ENCODE results near the gene ANKRD23.
"Not testable (repeated sequence)": the region's sequence is repeated elsewhere in the genome, so short reads cannot be mapped to it uniquely, and the experiment has no call there.

ANKRD23 gene

DNA sequence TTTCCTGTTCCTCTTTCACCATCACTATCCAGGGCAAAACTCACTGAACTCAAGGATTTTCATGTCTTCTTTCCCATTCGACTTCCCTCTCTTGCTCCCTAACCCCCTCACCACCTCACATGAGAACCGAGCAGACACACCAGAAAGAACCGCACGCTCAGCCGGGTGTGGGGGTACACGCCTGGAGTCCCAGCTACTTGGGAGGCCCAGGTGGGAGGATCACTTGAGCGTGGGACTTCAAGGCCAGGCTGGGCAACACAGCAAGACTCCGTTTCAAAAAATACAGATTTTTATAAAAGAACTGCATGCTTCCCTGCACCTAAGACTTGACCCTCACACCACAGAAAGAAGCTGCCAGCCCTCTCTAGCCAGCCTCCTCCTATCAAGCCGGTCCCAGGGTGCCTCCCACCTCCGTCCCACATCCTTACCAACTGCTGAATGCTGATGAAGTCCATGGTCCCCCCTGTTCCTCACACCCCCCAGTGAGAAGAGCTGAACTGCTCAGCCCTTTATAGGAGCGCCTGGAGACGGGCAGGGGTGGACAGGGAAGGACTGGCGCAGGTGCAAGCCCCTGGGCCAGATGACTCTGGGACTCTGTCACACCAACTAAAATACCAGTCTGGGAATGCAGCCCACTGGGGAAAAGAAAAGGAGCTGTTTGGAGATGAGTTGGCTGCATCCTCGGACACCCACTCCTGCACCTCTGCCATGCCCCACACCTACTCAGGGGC, at the start of gene ANKRD23:
ANKRD23 (minus strand) TSS at position 484 of the 731 bp plus-strand sequence; CDS start at position 455, 29 bp downstream.
- H3K36me3 ChIP-seq (replicated peaks): peaks cover 26% of the 10 kb centered on the region
- H3K27me3 ChIP-seq (ENCODE audit: low read depth): no peaks in the 10 kb centered on the region
- no peaks in the 10 kb centered on the region for H3K9me3 ChIP-seq
- DNase-seq (ENCODE audit: low spot score in 2 of 2): no peak
- H3K4me3 ChIP-seq: no peak within 1 kb of the TSS
- in situ Hi-C loops (cut with MboI; ENCODE audit: low sequenced_read_pairs): no loop called here
- H3K4me1 ChIP-seq: no peaks in the 10 kb centered on the region

DNA sequence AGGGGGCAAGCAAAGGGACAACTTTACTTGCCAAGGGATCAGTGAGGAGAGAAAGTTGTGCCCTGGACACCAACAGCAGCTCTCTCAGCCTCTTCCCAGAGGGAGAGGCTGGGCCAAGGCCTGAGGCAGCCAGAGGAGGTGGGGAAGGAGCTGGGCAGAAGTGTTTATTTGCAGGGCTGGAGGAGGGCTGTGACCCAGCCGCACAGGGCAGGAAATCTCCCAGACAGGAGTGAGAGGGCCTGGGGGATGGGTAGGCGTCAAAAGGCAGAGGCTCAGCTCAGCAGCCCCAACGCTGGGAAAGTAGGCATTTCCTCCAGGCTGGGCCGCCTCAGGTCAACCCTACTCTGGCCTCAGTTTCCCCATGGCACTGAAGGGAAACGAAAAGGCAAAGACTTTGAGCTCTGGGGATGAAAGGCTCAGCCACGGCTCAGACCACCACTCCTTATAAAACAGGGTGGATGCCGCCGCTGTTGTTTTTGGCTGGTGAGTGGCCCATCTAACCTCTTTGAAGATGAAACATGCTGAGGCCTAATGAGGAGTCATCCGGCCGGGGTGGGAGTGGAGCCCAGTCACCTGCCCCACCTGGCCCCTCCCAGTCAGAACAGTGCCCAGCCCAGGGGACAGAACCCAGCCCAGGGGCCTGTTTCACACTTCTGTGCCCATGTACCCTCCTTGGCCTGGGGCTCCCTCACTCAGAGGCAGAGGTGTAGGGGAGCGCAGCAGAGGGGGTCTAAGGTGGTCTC, 47.9 kb upstream of the ANKRD23 start:
- no peak for DNase-seq (ENCODE audit: low spot score in 2 of 2)
- Histone ChIP-seq H3K27me3 (ENCODE audit: low read depth) (no peaks in the 10 kb centered on the region), H3K9me3 (no peaks in the 10 kb centered on the region), H3K36me3 (replicated peaks) (no peaks in the 10 kb centered on the region), H3K4me1 (no peaks in the 10 kb centered on the region), H3K4me3 (no peak overlapping the region)
- in situ Hi-C loops (cut with MboI; ENCODE audit: low sequenced_read_pairs): no loop called here

DNA sequence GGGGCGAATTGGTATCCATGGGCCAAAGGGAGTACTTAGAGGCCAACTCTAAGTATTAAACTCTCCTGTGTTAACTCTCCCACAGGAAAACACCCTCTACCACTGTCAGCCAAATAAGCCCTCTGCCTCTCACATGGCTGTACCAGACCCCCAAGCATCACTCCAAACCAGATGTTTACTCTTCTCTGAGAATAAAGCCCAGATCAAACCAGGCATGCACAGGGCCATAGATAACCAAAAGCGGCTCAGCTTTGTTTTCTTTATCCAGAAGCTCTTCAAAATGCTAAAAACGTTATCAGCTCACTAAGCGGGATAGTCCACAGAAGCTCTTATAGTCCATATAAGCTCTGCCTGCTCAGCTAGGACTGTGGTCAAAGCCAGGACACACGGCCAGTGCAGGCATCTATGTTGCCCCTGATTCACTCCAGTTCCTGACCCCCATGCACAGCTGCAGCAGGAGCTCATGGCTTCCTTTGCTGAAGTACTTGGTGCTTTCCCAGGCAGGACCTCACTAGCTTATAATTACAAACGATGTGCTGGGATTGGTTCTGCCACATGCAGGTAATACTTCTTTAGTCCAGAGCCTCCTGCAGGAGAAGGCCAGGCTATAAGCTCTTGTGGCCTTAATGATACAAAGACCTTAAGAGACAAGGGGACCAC, 47.0 kb upstream of the ANKRD23 start:
- no peaks in the 10 kb centered on the region for H3K9me3 ChIP-seq
- in situ Hi-C loops (cut with MboI; ENCODE audit: low sequenced_read_pairs): no loop called here
- H3K4me3 ChIP-seq: no peak overlapping the region
- no peaks in the 10 kb centered on the region for H3K36me3 ChIP-seq (replicated peaks)
- H3K27me3 ChIP-seq (ENCODE audit: low read depth): no peaks in the 10 kb centered on the region
- no peak for DNase-seq (ENCODE audit: low spot score in 2 of 2)
- no peaks in the 10 kb centered on the region for H3K4me1 ChIP-seq

DNA sequence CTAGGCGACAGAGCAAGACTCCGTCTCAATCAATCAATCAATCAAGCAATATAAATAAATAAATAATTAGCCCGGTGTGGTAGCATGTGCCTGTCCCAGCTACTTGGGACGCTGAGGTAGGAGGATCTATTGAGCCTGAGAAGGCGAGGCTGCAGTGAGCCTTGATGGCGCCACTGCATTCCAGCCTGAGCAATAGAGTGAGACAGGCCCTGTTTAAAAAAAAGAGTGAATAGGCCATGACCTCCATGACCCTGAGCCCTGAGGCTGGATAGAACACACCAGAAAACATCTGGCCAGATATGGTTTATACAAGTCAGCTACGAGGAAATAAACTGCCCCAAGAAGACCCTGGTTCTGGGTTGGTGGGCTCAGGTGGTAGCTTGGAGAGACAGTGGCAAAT, 46.4 kb upstream of the ANKRD23 start:
- Histone ChIP-seq H3K4me1 (no peaks in the 10 kb centered on the region), H3K9me3 (no peaks in the 10 kb centered on the region), H3K4me3 (no peak overlapping the region), H3K36me3 (replicated peaks) (no peaks in the 10 kb centered on the region), H3K27me3 (ENCODE audit: low read depth) (no peaks in the 10 kb centered on the region)
- in situ Hi-C loops (cut with MboI; ENCODE audit: low sequenced_read_pairs): no loop called here
- DNase-seq (ENCODE audit: low spot score in 2 of 2): no peak

DNA sequence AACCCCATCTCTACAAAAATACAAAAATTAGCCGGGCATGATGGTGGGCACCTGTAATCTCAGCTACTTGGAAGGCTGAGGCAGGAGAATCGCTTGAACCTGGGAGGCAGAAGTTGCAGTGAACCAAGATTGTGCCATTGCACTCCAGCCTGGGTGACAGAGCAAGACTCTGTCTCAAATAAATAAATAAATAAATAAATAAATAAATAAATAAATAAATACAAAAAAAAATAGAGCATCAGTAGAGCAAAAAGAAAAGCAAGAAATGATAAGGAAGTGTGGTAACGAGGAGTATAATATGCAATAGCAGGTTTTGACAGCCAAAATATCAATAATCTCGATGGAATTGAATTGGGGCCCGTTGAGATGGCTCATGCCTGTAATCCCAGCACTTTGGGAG, 45.7 kb upstream of the ANKRD23 start:
- H3K36me3 ChIP-seq (replicated peaks); H3K9me3 ChIP-seq; H3K4me3 ChIP-seq; H3K4me1 ChIP-seq; H3K27me3 ChIP-seq (ENCODE audit: low read depth); in situ Hi-C loops (cut with MboI; ENCODE audit: low sequenced_read_pairs); DNase-seq (ENCODE audit: low spot score in 2 of 2): not testable (repeated sequence)

DNA sequence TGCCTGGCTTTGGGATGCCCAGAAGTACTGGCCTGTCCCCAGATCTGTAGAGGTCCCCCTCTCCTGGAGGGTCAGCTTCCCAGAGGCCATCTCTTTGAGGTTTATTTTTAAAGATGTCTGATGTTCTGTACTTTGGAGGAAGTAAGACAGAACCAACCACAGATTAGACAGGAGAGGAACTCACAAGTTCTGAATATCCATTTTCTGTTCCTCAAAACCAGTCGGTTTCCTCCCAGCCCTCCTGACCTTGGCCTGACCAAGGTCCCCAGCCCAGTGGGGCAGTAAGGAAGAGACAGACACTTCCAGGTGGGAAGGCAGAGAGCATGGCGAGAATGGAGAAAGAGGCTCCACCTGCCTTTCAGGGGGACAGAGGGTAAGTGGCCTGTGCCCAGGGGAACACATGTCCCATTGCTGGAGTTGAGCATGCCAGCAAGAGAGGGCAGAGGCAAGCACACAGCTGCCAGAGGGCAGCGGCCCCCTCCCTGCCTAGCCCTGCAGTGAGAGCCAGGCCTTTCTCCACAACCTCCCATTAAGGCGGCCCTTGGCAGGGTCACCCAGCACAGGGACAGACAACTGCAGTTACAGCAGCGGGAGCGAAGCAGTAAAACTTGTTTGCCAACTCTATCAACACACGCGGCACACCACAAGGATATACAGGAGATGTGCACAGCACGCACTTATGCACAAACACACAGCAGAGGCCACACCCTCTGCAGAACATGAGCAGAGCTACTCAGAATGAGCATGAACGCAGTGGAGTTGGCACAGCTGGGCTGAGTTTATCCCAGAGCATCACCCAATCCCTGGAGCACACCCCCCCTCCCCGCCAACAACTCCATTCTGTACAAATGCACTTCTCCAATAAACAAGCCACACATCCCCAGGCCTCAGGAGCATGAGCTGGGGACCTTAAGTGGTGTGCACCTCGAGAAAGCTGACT, 44.5 kb upstream of the ANKRD23 start:
- Histone ChIP-seq H3K4me3 (no peak overlapping the region), H3K4me1 (no peaks in the 10 kb centered on the region), H3K36me3 (replicated peaks) (no peaks in the 10 kb centered on the region), H3K27me3 (ENCODE audit: low read depth) (no peaks in the 10 kb centered on the region), H3K9me3 (no peaks in the 10 kb centered on the region)
- in situ Hi-C loops (cut with MboI; ENCODE audit: low sequenced_read_pairs): no loop called here
- DNase-seq (ENCODE audit: low spot score in 2 of 2): no peak

DNA sequence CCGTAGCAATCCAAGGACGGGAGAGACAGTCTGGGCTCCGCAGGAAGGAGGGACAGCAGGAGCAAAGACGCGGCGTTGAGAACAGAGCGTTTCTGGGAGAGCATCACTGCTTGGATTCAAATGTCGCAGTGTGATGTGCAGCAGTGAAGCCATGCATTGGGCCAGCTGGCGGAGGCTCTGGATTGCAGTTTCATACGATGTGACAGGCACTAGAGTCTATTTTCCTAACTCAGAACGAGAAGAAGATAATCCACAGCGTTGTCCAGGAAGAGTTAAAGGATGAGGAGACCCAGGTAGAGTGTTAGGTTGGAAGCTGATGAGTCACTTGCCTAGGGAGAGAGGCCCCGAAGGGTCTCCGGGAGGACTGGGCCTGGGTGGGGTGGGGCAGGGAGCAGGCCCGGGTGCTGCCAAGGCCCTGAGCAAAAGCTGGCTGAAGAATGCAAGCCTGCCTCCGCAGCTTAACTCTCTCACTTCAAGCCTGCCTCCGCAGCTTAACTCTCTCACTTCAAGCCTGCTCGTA, 43.7 kb upstream of the ANKRD23 start:
- no peaks in the 10 kb centered on the region for H3K36me3 ChIP-seq (replicated peaks)
- DNase-seq (ENCODE audit: low spot score in 2 of 2): no peak
- in situ Hi-C loops (cut with MboI; ENCODE audit: low sequenced_read_pairs): no loop called here
- H3K27me3 ChIP-seq (ENCODE audit: low read depth): no peaks in the 10 kb centered on the region
- no peak overlapping the region for H3K4me3 ChIP-seq
- no peaks in the 10 kb centered on the region for H3K4me1 ChIP-seq
- H3K9me3 ChIP-seq: no peaks in the 10 kb centered on the region

DNA sequence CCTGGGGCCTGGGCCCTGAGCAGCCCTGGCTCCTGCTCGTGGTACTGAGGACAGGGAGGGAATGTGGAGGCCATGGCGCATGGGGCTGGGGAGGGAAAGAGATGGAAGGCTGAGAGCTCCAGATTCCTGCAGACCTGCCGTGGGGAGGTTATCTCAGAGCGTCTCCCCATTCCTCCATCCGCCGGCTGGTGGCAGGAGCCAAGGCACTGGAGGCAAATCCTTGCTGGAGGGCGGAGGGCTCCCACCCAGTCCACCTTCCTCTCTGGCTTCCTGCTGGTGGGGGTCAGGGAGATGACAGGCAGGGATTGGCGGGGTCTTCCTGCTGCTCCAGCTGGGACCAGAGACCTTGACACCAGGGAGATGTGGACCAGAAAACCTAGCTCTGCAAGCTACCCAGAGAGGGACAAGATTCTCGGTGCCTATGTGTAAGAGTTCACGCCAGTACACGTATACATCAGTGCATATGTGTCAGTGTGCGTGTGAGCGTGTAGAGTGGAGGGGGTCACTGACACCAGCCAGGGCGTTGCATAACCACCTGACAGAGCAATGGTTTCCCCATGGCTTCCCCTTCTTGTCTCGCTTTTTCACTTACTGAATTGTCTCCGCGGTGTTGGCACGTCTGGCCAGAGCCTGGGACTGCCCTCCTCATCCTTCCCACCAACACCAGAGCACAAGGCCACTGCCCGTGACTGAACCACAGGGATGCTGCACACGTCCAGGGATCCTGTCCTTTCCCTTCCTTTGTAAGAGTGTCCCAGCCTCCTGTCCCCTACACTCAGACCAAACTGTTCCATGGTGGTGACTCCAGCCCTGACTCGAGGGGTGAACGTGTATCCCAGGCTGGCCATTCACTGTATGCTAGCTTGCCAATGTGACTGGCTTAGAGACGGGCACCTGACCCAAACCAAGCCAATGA, 41.9 kb upstream of the ANKRD23 start:
- Histone ChIP-seq H3K4me3 (no peak overlapping the region), H3K9me3 (no peaks in the 10 kb centered on the region), H3K27me3 (ENCODE audit: low read depth) (no peaks in the 10 kb centered on the region), H3K36me3 (replicated peaks) (no peaks in the 10 kb centered on the region), H3K4me1 (peaks cover 17% of the 10 kb centered on the region)
- no peak for DNase-seq (ENCODE audit: low spot score in 2 of 2)
- in situ Hi-C loops (cut with MboI; ENCODE audit: low sequenced_read_pairs): no loop called here

DNA sequence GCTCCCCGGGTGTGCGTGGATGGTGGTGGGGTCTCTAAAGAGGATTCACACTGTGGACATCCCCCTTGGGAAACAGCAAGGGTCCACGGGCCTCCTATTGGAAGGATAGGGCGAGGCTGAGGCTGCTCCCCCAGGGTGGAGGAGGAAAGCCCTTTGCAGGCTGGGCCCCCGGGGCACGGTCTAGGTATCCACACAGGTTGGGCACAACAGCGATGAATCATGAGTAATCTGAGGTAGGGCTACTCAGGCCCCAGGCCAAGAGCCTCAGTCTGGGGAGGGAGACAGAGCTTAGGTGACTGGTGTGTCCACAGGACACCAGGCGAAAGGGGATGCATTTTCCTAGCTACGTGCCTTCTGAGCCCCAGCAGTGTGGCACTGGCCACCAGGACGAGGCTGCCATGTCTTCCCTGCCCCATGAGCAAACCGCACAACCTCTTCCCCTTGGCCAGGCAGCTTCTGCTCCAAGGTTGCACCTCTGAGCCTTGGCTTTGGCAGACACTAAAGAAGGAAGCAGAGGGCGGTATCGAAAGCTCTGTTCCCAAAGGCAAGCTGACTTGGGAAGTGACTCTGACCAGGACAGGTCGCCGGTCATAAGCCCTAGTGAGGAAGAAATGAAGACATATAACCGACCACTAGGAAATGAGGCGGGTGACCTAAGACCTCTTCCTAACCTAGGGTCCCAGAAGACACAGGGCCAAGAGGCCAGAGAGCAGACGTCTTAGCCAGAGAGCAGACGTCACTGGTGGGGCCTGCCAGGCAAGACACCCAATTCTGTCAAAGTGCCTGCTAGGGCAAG, 40.7 kb upstream of the ANKRD23 start:
- Histone ChIP-seq H3K36me3 (replicated peaks) (no peaks in the 10 kb centered on the region), H3K4me3 (no peak overlapping the region), H3K4me1 (peaks cover 17% of the 10 kb centered on the region), H3K9me3 (no peaks in the 10 kb centered on the region), H3K27me3 (ENCODE audit: low read depth) (no peaks in the 10 kb centered on the region)
- DNase-seq (ENCODE audit: low spot score in 2 of 2): no peak
- in situ Hi-C loops (cut with MboI; ENCODE audit: low sequenced_read_pairs): no loop called here

DNA sequence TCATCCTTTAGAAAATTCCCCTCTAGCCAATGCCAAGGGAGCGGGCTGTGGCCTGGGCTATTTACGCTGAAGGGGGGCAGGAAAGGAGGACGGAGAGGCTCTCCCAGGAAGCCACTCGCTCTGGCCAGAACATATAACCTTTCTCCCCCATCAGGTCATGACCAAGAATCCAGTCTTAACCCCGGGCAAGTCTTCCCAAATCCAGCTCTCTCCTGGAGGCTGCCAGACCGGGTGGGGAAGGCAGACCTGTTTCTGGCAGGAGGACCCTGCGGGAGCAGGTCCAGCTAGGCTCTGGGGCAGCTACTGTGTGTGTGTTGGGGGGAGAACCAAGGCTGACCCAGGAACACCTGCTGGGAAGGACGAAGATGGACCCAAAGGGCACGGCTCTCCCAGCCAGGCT, 39.5 kb upstream of the ANKRD23 start:
- no peaks in the 10 kb centered on the region for H3K27me3 ChIP-seq (ENCODE audit: low read depth)
- no peak for DNase-seq (ENCODE audit: low spot score in 2 of 2)
- in situ Hi-C loops (cut with MboI; ENCODE audit: low sequenced_read_pairs): no loop called here
- no peaks in the 10 kb centered on the region for H3K36me3 ChIP-seq (replicated peaks)
- H3K4me1 ChIP-seq: peaks cover 17% of the 10 kb centered on the region
- H3K4me3 ChIP-seq: no peak overlapping the region
- H3K9me3 ChIP-seq: no peaks in the 10 kb centered on the region

DNA sequence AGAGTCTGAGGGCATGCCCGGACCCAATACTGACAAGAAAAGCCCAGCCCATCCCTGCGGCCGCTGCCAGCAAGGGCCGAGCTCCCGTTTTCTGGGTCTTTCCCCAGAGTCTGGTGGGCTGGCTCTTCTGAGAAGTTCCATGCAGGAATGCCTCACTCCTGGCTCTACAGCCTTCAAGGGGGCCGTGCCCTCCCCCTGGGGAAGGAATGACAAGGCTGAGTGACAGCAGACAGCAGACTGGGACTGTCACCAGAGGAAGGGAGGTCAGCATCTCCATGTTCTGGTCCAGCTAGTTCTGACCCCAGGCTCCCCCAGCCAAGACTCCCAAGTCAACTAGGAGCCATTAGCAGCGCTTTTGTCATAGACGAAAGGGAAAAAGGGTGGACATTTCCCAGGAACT, 39.1 kb upstream of the ANKRD23 start:
- H3K36me3 ChIP-seq (replicated peaks): no peaks in the 10 kb centered on the region
- DNase-seq (ENCODE audit: low spot score in 2 of 2): no peak
- H3K4me3 ChIP-seq: no peak overlapping the region
- peaks cover 17% of the 10 kb centered on the region for H3K4me1 ChIP-seq
- H3K9me3 ChIP-seq: no peaks in the 10 kb centered on the region
- in situ Hi-C loops (cut with MboI; ENCODE audit: low sequenced_read_pairs): no loop called here
- no peaks in the 10 kb centered on the region for H3K27me3 ChIP-seq (ENCODE audit: low read depth)

DNA sequence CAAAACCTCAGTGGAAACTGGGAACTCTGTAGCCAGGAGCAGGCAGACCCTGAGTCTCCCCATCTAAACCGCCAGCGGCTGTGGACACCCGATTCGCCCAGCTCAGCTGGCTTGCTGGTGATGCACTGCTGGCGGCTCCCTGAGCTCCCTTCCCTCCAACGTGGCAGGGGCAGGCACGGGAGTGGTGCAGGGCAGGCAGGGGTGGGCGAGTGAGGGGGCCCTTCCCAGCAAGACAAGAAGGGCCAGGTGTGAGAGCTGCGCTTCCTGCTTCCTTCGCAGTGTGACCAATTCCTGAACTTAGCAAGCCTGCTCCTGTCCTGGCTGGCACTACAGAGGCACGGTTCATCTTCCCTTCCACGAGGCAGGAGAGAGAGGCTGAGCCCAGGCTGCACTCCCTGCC, 38.4 kb upstream of the ANKRD23 start:
- peak in 1 of 2 experiments; percentile 29 for DNase-seq (ENCODE audit: low spot score in 2 of 2)
- Histone ChIP-seq H3K4me3 (no peak overlapping the region), H3K4me1 (peaks cover 17% of the 10 kb centered on the region), H3K27me3 (ENCODE audit: low read depth) (no peaks in the 10 kb centered on the region), H3K36me3 (replicated peaks) (no peaks in the 10 kb centered on the region), H3K9me3 (no peaks in the 10 kb centered on the region)
- in situ Hi-C loops (cut with MboI; ENCODE audit: low sequenced_read_pairs): no loop called here

All from HAP-1 (cell line).